Fibroblast of peridontal ligament (primary cell): ENCODE data around the gene PRRG2.

Experiments used
- DNase-seq: peaks from one replicate; pipeline ENCODE4 v3.0.0-alpha.2; 2010; ENCODE audit errors: extremely low read depth

The PRRG2 gene

DNA sequence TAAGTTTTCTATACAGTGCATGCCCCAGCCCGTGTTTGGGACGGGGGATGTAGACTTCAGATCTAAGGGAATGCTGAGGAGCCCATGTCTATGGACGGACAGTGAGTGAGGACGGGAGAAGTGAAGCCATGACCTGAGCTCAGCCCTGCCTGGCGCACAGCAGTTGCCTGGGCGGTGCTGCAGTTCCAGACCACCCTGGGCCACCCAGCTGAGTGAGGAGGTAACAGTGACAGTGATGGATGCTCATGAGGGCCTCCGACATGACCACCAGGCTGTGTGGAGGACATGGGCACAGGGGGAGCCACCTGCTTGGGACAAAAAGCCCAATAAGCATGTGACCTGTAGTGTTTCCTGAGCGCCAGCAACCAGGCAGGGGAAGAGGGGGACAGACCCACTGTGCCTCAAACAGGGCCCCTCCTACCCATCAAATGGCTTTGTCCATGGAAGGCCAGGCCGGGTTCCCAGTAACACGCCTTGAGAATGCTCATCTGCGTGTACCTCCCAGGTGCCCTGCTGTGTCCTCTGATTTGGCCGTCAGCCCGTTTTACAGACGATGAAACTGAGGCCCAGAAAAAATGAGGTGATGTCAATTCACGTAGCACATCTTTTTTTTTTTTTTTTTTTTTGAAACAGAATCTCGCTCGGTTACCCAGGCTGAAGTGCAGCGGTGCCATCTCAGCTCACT, 23.3 kb upstream of the PRRG2 start:
- DNase-seq, result no peak

GRCh38 chr19:49558591-49558990, 22.5 kb upstream of the PRRG2 start:
- DNase-seq, result no peak

DNA sequence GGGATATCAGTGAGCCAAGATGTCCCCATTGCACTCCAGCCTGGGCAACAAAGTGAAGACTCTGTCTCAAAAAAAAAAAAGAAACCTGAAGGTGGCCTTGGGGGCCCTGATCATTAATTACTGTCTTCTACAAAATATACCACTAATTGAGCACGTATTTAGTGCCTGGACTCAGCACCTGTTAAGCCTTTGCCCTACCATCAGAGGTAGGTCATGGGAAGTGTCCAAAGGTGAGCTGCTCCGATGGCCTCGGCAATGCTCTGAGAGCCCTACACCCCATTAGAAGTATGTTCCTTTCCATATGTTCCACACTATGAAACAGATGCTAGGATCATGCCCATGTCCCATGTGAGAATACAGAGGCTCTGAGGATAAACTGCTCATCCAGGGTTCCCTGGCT, 21.7 kb upstream of the PRRG2 start:
- no peak for DNase-seq

- DNase-seq, result no peak
Measured at GRCh38 chr19:49559928-49560327, 21.2 kb upstream of the PRRG2 start.

DNA sequence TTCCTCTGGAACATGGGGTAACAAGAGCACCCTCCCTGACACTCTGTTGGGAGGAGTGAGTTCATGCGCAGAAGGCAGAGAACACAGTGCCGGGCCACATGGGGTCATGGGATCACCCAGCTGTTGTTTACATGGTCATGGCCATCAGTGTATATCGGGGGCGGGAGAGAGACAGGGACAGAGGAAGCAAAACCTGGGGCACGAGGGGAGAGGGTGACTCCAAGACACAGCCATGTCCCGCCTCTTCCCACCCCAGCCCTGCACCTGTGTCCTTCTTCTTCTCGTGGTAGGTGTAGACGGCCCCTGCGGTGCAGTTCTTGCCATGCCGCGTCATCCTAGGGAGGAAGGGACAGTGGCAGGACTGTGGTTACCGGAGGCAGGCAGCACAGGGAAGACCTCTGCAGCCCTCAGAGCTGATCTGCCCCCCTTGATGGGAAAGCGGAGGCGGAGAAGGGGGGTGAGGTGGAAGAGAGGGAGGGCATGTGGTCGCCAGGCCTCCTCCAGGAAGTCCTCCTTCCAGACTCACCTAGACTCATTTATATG, 20.7 kb upstream of the PRRG2 start:
- no peak for DNase-seq

GRCh38 chr19:49564616-49565045, 16.5 kb upstream of the PRRG2 start:
- DNase-seq, result no peak

- DNase-seq, result no peak
Measured at GRCh38 chr19:49565261-49565660, 15.9 kb upstream of the PRRG2 start.

DNA sequence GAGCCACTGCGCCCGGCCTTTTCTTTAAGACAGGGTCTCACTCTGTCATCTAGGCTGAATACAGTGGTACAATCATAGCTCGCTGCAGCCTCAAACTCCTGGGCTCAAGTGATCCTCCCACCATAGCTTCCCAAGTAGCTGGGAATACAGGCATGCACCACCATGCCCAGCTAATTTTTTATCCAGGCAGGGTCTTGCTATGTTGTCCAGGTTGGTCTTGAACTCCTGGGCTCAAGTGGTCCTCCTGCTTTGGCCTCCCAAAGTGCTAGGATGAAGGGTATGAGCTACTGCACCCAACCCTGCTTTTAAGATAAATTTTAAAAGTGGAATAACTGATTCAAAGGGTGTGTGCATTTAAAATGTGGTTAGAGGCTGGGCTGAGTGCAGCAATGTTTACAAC, 14.8 kb upstream of the PRRG2 start:
- DNase-seq, result peak; percentile 6

DNA sequence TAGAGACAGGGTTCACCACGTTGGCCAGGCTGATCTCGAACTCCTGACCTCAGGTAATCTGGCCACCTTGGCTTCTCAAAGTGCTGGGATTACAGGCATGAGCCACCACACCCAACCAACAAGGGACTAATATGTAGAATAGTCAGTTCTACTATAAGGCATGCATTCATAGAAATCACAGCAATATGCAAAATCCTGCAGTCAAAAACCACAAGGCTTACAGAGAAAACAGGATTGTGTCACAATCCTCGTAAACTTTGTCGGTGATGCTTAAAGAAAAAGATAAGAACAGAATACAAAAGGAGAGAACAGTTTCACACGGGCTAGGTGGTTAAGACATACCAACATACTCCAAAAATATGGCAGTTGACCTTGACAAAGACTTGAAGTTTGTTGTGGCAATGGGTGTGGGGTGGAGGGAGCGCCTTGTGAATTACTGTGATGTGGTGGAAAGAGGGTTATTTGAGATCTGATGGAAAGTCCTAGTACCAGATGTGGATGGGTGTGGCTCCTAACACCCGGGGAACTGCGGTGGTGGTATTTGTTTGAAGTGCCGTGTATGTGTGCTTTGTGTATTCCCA, 13.2 kb upstream of the PRRG2 start:
- DNase-seq, result peak; percentile 63

- peak; percentile 92 for DNase-seq
Measured at GRCh38 chr19:49570138-49570856, 10.8 kb upstream of the PRRG2 start.

- DNase-seq, result peak; percentile 13
Measured at GRCh38 chr19:49570997-49571676, 10.0 kb upstream of the PRRG2 start.

GRCh38 chr19:49573009-49573408, 8.1 kb upstream of the PRRG2 start:
- DNase-seq, result no peak

DNA sequence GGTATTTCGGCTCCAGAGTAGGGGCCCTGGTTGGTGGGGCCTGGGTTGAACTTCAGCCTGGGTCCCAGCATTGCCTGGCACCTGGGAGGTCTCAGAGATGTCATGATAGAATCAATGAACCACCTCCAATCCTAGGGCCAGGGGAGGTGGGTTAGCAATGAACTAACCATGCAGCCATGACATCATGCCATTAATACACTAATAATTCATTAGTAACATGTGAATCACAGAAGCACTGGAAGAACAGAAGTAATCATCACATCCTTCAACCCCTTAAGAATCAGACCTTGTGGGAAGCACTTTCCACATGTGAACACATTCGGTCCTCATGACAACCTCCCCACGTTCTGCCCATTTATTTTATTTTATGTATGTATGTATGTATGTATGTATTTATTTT, 7.7 kb upstream of the PRRG2 start:
- DNase-seq, result no peak

DNA sequence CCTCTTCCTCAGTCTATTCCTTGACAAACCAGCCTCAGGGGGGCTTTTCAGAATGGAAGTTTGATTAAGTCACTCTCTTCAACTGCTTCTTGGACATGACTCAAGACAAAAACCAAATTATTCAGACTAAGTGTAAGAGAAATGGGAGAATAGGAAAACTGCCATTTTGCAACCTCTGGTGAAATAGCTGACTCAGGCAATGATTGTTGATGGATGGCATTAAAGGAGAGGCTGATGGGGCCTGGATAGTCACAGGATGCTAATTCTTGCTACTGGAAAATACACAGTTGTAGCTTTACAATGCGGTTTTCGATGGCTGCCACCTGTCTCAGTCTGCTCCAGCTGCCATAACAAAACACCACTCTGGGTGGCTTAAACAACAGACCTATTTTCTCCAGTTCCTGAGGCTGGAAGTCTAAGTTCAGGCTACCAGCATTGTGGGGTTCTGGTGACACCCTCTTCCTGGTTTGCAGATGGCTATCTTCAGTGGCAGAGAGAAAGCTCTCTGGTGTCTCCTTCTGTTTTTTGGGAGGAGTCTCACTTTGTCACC, 6.8 kb upstream of the PRRG2 start:
- DNase-seq, result no peak

DNA sequence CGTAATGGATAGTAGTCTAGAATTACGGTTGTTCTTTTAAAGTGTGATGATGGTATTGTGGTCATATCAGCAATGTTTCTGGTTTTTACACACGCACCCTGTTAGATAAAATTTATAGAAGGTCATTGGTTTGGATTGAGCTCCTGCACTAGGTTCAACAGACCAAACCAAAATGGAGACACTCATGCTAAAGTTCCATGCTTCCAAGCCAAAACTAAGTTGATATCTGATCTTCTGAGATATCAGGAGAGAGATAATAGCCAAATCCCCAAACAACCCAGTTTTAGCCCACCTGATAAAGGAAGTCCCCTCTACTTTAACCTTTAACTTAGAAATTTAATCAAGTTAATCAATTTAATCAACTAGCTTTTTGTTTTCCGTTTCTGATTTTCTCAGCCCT, 1.9 kb upstream of the PRRG2 start:
- DNase-seq, result peak; percentile 5

DNA sequence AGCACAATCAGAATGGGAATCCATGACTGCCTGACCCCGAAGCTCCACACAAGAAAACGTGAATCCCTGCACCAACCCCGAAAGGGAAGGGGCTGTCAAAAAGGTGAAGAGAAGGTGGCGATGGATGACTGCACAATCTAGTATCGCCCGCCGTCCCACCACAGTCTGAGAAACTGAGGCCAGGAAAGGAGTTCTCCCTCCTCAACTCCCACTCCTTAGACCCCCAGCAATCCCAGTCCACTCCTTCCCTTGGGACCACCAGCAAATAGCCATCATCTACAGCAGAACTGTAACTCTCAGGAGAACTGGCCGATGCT, 1.2 kb upstream of the PRRG2 start:
- DNase-seq, result no peak

DNA sequence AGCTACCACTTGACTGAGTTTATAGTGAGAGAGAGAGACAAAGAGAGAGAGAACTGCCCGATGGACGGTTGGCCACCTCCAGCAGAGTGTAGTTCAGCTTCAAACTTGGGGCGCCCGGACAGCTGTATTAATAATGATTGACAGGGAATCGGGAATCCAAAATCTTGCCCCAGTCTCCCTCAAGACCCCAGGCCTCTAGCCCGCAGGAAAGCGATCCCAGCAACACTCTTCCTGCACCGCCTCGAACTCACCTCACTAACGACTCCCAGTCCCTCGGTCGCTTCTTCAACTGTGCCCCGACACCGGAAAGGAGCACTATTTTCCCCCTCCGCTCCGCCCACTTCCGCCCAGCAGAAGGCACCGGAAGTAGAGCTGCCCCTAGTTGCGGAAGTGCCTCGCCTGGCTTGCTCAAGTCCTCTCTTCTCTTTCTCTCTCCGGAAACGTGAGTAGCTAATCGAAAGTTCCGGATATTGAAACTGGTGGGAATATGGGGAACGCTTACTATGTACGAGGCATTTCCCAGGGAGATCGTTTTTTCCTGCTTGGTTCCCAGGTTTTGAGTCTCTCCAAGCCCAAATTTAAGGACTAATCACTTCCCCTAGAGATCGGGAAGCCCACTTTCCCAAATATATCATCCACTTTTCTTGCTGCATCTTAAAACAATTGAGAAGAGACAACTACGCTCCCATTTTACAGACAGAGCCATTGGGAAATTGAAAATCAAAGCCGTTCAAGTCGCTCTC, 681 bp upstream of the PRRG2 start, which contains the start of gene NOSIP:
Gene NOSIP (minus strand): TSS at position 293 of the 743 bp plus-strand sequence. CDS start 19,865 bp downstream, outside the sequence.
- DNase-seq, result peak; percentile 96

- DNase-seq, result no peak
Measured at GRCh38 chr19:49583239-49583638, 2.1 kb downstream of the PRRG2 start.

DNA sequence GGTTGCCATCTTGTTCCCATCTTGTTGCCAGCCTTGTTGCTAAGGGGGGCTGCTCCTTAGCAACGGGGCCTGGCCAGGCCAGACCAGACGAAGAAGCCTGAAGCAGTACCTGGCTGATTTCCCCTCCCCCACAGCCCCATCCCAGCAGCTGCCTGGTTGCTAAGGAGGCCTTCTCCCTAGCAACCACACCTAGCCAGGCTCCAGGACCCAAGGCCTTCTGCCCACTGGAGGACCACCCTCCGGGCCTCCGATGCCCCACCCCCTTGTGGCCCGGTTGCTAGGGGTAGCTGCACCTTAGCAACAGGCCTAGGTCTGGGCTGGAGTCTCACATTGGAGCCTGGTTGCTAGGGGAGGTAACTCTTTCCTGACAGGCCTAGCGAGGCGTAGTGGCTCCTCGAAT, 3.9 kb downstream of the PRRG2 start:
- DNase-seq, result no peak

- DNase-seq, result no peak
Measured at GRCh38 chr19:49587227-49587626, 6.1 kb downstream of the PRRG2 start.

GRCh38 chr19:49588365-49589122, 7.4 kb downstream of the PRRG2 start:
- no peak for DNase-seq
